Stimulated activated CD4-positive, alpha-beta T cell treated with anti-CD3 and anti-CD28 coated beads, Interleukin-2, amount 100 ng/mL, for 48 hours (primary cell): Measurements from ENCODE around the gene CADPS2.
"Not testable (repeated sequence)": the region's sequence is repeated elsewhere in the genome, so short reads cannot be mapped to it uniquely, and the experiment has no call there.

Source experiments
- DNase-seq, 2 donors: peaks; one replicate each; pipeline ENCODE4 v3.0.0-alpha.2; 2020

Gene CADPS2

GRCh38 chr7:122658856-122659255, 227.4 kb downstream of the CADPS2 start:
- DNase-seq: no peak

GRCh38 chr7:122653685-122654084, 232.6 kb downstream of the CADPS2 start:
- DNase-seq: no peak

GRCh38 chr7:122652876-122653275, 233.4 kb downstream of the CADPS2 start:
- no peak for DNase-seq

GRCh38 chr7:122651451-122651850, 234.8 kb downstream of the CADPS2 start:
- DNase-seq: no peak

GRCh38 chr7:122643250-122643649, 243.0 kb downstream of the CADPS2 start:
- no peak for DNase-seq

- DNase-seq: no peak
These were observed 247.8 kb downstream of the CADPS2 start for GRCh38 chr7:122638459-122638858.

- no peak for DNase-seq
These were observed 248.5 kb downstream of the CADPS2 start for GRCh38 chr7:122637784-122638183.

GRCh38 chr7:122635481-122635880, 250.8 kb downstream of the CADPS2 start:
- not testable (repeated sequence) for DNase-seq

- no peak for DNase-seq
These were observed 252.8 kb downstream of the CADPS2 start for GRCh38 chr7:122633472-122633871.

- DNase-seq: no peak
These were observed 254.0 kb downstream of the CADPS2 start for GRCh38 chr7:122632238-122632637.

GRCh38 chr7:122629412-122629953, 256.8 kb downstream of the CADPS2 start:
- DNase-seq: no peak

- DNase-seq: no peak
These were observed 257.4 kb downstream of the CADPS2 start for GRCh38 chr7:122628651-122629411.

GRCh38 chr7:122626785-122627184, 259.5 kb downstream of the CADPS2 start:
- DNase-seq: no peak

- DNase-seq: no peak
These were observed 263.6 kb downstream of the CADPS2 start for GRCh38 chr7:122622682-122623081.

GRCh38 chr7:122619664-122620063, 266.6 kb downstream of the CADPS2 start:
- no peak for DNase-seq

GRCh38 chr7:122618585-122619189, 267.6 kb downstream of the CADPS2 start:
- no peak for DNase-seq

GRCh38 chr7:122616951-122617350, 269.3 kb downstream of the CADPS2 start:
- no peak for DNase-seq

GRCh38 chr7:122605929-122606328, 280.3 kb downstream of the CADPS2 start:
- DNase-seq: no peak

- DNase-seq: no peak
These were observed 282.0 kb downstream of the CADPS2 start for GRCh38 chr7:122604251-122604650.

GRCh38 chr7:122602800-122603199, 283.5 kb downstream of the CADPS2 start:
- DNase-seq: no peak

GRCh38 chr7:122600630-122601029, 285.6 kb downstream of the CADPS2 start:
- no peak for DNase-seq

GRCh38 chr7:122600042-122600441, 286.2 kb downstream of the CADPS2 start:
- no peak for DNase-seq

GRCh38 chr7:122597277-122597676, 289.0 kb downstream of the CADPS2 start:
- DNase-seq: no peak

GRCh38 chr7:122595885-122596284, 290.4 kb downstream of the CADPS2 start:
- no peak for DNase-seq
